Activated CD4-positive, alpha-beta memory T cell treated with anti-CD3 and anti-CD28 coated beads for 36 hours (primary cell): ENCODE measurements around the gene MYO5B. TPM values are rescaled to one million over a fixed set of nuclear protein-coding genes. Genes with fewer than 3 reads are reported as not detected.
"Not testable (repeated sequence)": the region's sequence is repeated elsewhere in the genome, so short reads cannot be mapped to it uniquely, and the experiment has no call there.

Source experiments
- CTCF ChIA-PET: fragments of 350-600 bp; sonication (Branson Sonifier 250); formaldehyde crosslinking; loops from one replicate; lab custom pipeline; 2021; ENCODE audit warnings: antibody characterized with exemption, inconsistent platforms; lab: Charles Lee
- POLR2A ChIA-PET: fragments of 350-600 bp; sonication (Branson Sonifier 250); formaldehyde crosslinking; loops from one replicate; lab custom pipeline; 2021; ENCODE audit warnings: antibody characterized with exemption; lab: Charles Lee
- DNase-seq: peaks from one replicate; pipeline ENCODE4 v3.0.0-alpha.2; 2020
- H3K27ac Mint-ChIP-seq: one replicate; pipeline ENCODE4 v1.8.0; 2021; ENCODE audit warnings: mixed read lengths
- H3K27me3 Mint-ChIP-seq: one replicate; pipeline ENCODE4 v1.8.0; 2021; ENCODE audit warnings: mixed read lengths
- H3K36me3 Mint-ChIP-seq: one replicate; pipeline ENCODE4 v1.8.0; 2021; ENCODE audit warnings: mixed read lengths
- H3K4me1 Mint-ChIP-seq: one replicate; pipeline ENCODE4 v1.8.0; 2021; ENCODE audit warnings: low read depth, mixed read lengths
- H3K4me3 Mint-ChIP-seq: one replicate; pipeline ENCODE4 v1.8.0; 2021; ENCODE audit warnings: mild to moderate bottlenecking, mixed read lengths
- H3K9me3 Mint-ChIP-seq: one replicate; pipeline ENCODE4 v1.8.0; 2021; ENCODE audit warnings: mixed read lengths
- intact Hi-C: fragments of 100-400 bp; cut with micrococcal nuclease; formaldehyde crosslinking; loops from one replicate; pipeline ENCODE4 v1.15.1; 2023
- total RNA-seq, 2 experiments: library from RNA; stranded (reverse); gene quantifications; one replicate each; pipeline ENCODE4 v1.2.3, GENCODE V29; 2021

MYO5B gene
- total RNA-seq, 2 experiments from 2014 or later, result 0.02 to 0.21 TPM

DNA sequence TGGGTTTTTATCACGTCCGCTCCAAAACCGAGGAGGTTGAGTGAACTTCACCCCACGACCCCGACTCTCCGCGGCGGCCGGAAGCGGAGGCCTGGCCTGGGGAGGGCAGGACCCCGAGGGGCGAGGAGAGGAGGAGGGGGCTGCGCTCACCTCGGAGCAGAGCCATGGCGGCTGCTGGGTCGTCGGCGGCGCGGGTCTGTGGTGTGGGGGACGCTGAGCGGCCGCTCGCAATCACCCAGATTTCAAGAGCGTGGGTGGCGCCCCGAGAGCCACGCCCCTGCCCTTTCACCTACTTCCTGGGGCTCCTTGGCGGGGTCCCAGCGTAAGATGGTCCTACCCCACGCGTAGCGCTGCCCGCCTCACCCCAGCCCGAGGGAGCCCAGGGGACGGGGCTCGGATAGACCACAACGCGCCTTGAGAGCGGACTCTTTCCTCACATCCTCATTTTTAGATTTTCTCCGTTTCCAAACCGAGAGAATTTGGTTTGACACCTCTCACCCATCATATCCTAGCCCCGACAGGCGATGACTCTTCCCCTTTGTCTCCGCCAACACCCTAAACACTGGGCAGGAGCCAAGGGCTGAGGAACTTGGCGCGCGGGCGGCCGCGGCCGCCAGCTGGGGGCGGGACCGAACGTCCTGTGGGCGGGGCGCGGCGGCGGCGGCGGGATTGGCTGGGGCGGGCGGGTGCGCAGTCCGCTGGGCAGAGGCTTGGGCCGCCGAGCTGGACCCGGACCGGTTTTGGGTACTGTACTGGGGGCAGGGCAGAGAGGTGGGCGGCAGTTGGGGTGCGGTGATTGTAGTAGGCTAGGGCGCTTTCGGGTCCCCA lies 381.4 kb downstream of the MYO5B start, which contains the start of gene ACAA2:
TSS of gene ACAA2 (minus strand) at position 215 of the 828 bp plus-strand sequence. CDS start at position 166, 49 bp downstream.
- Mint-ChIP-seq H3K9me3 (peaks cover 18% of the 10 kb centered on the region), H3K4me1 (peaks cover 45% of the 10 kb centered on the region), H3K36me3 (peaks cover 21% of the 10 kb centered on the region), H3K27me3 (no peaks in the 10 kb centered on the region), H3K27ac (peak within 1 kb of the TSS; percentile 95), H3K4me3 (peak within 1 kb of the TSS; percentile 91)
- DNase-seq, result peak; percentile 90
- intact Hi-C loops, result loop anchor here (2.0 to 10.0 kb wide), 5 partner anchors 25 to 869 kb away; partner anchors contain the start of genes C18orf32, CXXC1 and SKA1
- ChIA-PET CTCF (interaction anchor here (1.0 to 1.5 kb wide), 2 partner anchors 29 to 46 kb away, joined by 3 read pairs; no protein-coding TSS in a partner anchor), POLR2A (interaction anchor here (1.4 kb wide), 1 partner anchor 326 kb away, joined by 4 read pairs; the partner anchor contains the start of gene C18orf32)

DNA sequence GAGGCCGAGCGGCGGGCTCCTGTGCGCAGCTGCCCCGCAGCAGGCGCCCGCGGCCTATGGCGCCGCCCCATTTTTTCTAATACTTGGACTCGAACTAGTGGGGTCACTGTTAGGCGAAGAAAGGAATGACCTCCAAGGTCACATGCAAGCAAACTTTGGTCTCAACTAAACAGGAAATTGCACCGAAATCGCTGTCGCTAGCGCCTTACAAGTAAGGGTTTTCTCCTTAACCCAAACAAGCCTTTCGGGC lies 382.0 kb downstream of the MYO5B start:
- ChIA-PET CTCF (interaction anchor here (1.5 kb wide), 1 partner anchor 29 kb away, joined by 3 read pairs; no protein-coding TSS in a partner anchor), POLR2A (no interaction called here)
- intact Hi-C loops, result loop anchor here (2.0 to 10.0 kb wide), 5 partner anchors 24 to 868 kb away; partner anchors contain the start of genes C18orf32, CXXC1 and SKA1
- DNase-seq, result no peak
- Mint-ChIP-seq H3K27ac (peak overlapping the region; percentile 95), H3K4me3 (peak overlapping the region; percentile 91), H3K27me3 (no peaks in the 10 kb centered on the region), H3K9me3 (peaks cover 22% of the 10 kb centered on the region), H3K4me1 (peaks cover 40% of the 10 kb centered on the region), H3K36me3 (peaks cover 27% of the 10 kb centered on the region)

DNA sequence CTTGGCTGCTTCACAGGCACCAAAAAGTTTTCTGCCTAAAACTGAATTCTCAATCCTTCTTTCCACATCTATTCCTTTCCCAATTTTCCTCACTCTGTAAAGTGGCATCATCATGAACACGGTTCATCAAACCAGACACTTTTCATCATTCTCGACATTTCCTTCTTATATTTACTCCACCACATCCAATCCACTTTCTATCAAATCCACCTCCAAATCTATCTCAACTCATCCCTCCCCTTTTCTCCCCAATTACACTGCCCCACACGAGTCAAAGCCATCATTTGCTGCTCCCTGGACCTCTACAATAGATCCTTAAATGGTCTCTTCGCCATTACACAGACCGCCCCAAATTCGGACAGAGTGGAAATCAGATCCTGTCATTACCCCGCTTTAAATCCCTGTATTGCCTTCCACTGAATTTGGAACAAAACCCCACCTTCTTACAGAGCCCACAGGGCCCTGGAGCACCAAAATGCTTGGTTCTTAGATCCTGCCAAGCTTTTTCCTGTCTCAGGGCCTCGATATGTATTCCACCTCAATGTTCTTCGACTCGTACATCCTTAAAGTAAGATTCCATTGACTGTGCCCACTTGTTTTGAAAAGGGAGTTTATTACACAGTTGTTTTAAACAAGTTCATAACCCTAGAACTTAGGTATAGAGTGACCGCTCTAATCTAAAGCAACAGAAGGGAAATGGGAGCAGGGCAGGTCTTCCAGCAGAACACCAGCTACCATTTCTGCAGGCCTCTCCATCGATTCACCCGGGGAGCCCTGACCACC lies 382.5 kb downstream of the MYO5B start:
- H3K27me3 Mint-ChIP-seq, result no peaks in the 10 kb centered on the region
- ChIA-PET POLR2A (no interaction called here), CTCF (interaction anchor here (0.8 to 1.5 kb wide), 2 partner anchors 28 to 49 kb away, joined by 3 read pairs; no protein-coding TSS in a partner anchor)
- peak overlapping the region; percentile 95 for H3K27ac Mint-ChIP-seq
- peaks cover 23% of the 10 kb centered on the region for H3K36me3 Mint-ChIP-seq
- H3K9me3 Mint-ChIP-seq, result peaks cover 23% of the 10 kb centered on the region
- DNase-seq, result no peak
- H3K4me3 Mint-ChIP-seq, result peak overlapping the region; percentile 91
- H3K4me1 Mint-ChIP-seq, result peaks cover 35% of the 10 kb centered on the region
- intact Hi-C loops, result loop anchor here (2.0 to 10.0 kb wide), 5 partner anchors 24 to 868 kb away; partner anchors contain the start of genes C18orf32, CXXC1 and SKA1

DNA sequence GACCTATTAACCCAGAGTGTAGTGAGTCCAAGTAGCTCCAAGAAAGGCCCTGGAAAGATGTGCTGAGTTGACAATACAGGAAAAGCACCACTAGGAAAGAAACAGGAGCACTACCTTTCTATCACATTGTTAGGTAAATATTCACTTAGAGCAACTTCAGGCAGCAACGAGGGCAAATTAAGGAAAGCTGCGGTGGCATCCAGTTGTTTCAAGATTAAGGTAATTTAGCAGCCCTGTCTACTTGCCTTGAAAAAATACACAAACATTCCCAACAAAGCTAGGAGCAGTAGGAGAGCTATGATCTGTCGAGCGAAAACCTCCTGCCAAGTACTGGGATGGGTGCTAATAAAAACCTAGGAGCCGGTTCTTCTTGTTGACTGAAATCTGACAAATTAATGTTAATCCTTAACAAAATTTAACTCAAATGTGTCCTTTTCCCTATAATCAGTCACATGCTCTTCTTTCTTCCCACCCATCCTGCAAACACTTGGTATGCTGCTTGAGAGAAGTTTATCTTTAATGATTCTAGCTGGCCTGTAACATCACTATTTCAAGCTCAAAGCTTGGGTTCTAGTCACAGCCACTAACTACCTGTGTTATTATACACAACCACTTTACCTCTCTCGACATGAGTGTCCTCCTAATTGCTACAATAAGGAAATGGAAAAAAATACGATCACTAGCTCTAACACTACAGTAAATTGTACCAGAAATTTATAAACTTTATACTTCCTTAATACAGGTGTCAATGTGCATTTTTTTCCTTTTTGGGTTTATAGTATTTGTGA lies 383.6 kb downstream of the MYO5B start:
- POLR2A ChIA-PET, result interaction anchor here (0.6 to 0.8 kb wide), 2 partner anchors 81 to 546 kb away, joined by 3 read pairs; no protein-coding TSS in a partner anchor
- H3K4me1 Mint-ChIP-seq, result peaks cover 30% of the 10 kb centered on the region

DNA sequence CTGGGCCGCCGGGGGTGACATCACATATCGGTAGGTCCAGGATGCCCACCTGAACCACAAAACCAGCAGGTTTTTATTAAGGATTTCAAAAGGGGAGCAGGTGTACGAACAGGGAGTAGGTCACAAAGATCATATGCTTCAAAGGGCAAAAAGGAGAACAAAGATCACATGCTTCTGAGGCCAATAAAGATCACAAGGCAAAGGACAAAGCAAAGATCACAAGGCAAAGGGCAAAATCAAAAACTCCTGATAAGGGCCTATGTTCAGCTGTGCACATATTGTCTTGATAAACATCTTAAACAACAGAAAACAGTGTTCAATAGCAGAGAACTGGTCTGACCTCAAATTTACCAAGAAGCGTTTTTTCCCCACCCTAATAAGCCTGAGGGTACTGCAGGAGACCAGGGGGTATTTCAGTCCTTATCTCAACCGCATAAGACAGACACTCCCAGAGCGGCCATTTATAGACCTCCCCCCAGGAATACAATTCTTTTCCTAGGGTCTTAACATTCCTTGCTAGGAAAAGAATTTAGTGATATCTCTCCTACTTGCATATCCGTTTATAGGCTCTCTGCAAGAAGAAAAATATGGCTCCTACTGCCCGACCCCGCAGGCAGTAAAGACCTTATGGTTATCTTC lies 386.3 kb downstream of the MYO5B start:
- DNase-seq, POLR2A ChIA-PET, CTCF ChIA-PET, H3K27ac Mint-ChIP-seq, H3K4me3 Mint-ChIP-seq, intact Hi-C loops, H3K27me3 Mint-ChIP-seq: not testable (repeated sequence)
- peaks cover 22% of the 10 kb centered on the region for H3K36me3 Mint-ChIP-seq
- H3K9me3 Mint-ChIP-seq, result peaks cover 23% of the 10 kb centered on the region
- H3K4me1 Mint-ChIP-seq, result peaks cover 32% of the 10 kb centered on the region

More for the DNA sequence above, 383.6 kb downstream of the MYO5B start:
- H3K4me3 Mint-ChIP-seq, result no peak overlapping the region
- H3K9me3 Mint-ChIP-seq, result peaks cover 23% of the 10 kb centered on the region
- CTCF ChIA-PET, result interaction anchor here (0.6 to 1.2 kb wide), 3 partner anchors 8 to 301 kb away, joined by 3 read pairs; no protein-coding TSS in a partner anchor
- H3K27me3 Mint-ChIP-seq, result no peaks in the 10 kb centered on the region
- intact Hi-C loops, result loop anchor here (5.0 to 10.0 kb wide), 3 partner anchors 476 to 867 kb away; partner anchors contain the start of genes CXXC1 and SKA1
- peaks cover 22% of the 10 kb centered on the region for H3K36me3 Mint-ChIP-seq
- DNase-seq, result no peak
- no peak overlapping the region for H3K27ac Mint-ChIP-seq

DNA sequence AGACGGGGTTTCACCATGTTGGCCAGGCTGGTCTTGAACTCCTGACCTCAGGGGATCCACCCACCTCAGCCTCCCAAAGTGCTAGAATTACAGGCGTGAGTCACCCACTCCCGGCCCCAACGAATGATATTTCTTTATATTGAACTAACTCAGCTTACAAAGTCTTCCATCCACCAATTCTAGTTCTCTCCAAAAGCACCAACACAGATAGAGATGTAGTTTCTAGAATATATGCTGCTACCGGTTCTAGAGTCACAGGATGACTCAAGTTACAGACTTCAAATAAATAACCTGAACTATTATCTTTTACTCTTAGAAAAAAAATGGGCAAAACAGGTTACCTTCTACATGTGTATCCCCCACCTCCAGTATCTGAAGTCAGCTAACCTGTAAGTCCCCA lies 390.9 kb downstream of the MYO5B start:
- H3K27me3 Mint-ChIP-seq, result no peaks in the 10 kb centered on the region
- ChIA-PET POLR2A (no interaction called here), CTCF (interaction anchor here (0.6 kb wide), 1 partner anchor 58 kb away, joined by 5 read pairs; no protein-coding TSS in a partner anchor)
- peaks cover 10% of the 10 kb centered on the region for H3K9me3 Mint-ChIP-seq
- intact Hi-C loops, result no loop called here
- no peak overlapping the region for H3K4me3 Mint-ChIP-seq
- peak; percentile 18 for DNase-seq
- H3K36me3 Mint-ChIP-seq, result peaks cover 25% of the 10 kb centered on the region
- H3K4me1 Mint-ChIP-seq, result peaks cover 18% of the 10 kb centered on the region
- H3K27ac Mint-ChIP-seq, result no peak overlapping the region

DNA sequence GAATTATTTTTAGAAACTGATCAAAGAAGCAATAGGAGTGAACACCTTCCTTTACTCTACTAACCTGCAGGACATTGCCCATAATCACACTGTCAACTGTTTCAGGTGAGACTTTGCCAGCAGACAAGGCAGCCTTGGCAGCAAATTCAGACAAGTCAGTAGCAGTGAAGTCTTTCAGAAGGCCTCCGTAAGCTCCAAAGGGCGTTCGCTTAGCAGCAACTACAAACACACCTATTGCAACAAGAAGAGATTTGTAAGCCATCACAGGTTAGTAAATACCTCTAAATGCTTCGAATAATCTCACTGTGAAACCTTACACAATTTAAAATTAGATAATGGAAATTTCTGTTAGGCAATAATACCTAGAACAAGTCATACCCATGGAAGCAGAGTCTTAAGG lies 392.3 kb downstream of the MYO5B start:
- H3K36me3 Mint-ChIP-seq, result peaks cover 17% of the 10 kb centered on the region
- no peak overlapping the region for H3K27ac Mint-ChIP-seq
- no peak for DNase-seq
- H3K4me3 Mint-ChIP-seq, result no peak overlapping the region
- no peaks in the 10 kb centered on the region for H3K9me3 Mint-ChIP-seq
- CTCF ChIA-PET, result no interaction called here
- peaks cover 18% of the 10 kb centered on the region for H3K4me1 Mint-ChIP-seq
- POLR2A ChIA-PET, result no interaction called here
- no peaks in the 10 kb centered on the region for H3K27me3 Mint-ChIP-seq
- intact Hi-C loops, result no loop called here

DNA sequence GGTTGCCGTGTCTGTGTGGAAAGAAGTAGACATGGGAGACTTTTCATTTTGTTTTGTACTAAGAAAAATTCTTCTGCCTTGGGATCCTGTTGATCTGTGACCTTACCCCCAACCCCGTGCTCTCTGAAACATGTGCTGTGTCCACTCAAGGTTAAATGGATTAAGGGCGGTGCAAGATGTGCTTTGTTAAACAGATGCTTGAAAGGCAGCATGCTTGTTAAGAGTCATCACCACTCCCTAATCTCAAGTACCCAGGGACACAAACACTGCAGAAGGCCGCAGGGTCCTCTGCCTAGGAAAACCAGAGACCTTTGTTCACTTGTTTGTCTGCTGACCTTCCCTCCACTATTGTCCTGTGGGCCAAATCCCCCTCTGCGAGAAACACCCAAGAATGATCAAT lies 394.5 kb downstream of the MYO5B start:
- H3K36me3 Mint-ChIP-seq, result peaks cover 19% of the 10 kb centered on the region
- DNase-seq, POLR2A ChIA-PET, H3K27ac Mint-ChIP-seq, H3K9me3 Mint-ChIP-seq, H3K27me3 Mint-ChIP-seq, H3K4me3 Mint-ChIP-seq, intact Hi-C loops, CTCF ChIA-PET: not testable (repeated sequence)
- peaks cover 24% of the 10 kb centered on the region for H3K4me1 Mint-ChIP-seq

DNA sequence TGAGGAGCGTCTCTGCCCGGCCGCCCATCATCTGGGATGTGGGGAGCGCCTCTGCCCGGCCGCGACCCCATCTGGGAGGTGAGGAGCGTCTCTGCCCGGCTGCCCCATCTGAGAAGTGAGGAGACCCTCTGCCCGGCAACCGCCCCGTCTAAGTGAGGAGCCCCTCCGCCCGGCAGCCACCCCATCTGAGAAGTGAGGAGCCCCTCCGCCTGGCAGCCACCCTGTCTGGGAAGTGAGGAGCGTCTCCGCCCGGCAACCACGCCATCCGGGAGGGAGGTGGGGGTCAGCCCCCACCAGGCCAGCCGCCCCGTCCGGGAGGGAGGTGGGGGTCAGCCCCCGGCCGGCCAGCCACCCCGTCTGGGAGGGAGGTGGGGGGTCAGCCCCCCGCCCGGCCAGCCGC lies 395.1 kb downstream of the MYO5B start:
- DNase-seq, H3K27ac Mint-ChIP-seq, H3K9me3 Mint-ChIP-seq, H3K4me3 Mint-ChIP-seq, H3K27me3 Mint-ChIP-seq, CTCF ChIA-PET, POLR2A ChIA-PET, intact Hi-C loops: not testable (repeated sequence)
- Mint-ChIP-seq H3K4me1 (peaks cover 20% of the 10 kb centered on the region), H3K36me3 (peaks cover 20% of the 10 kb centered on the region)

DNA sequence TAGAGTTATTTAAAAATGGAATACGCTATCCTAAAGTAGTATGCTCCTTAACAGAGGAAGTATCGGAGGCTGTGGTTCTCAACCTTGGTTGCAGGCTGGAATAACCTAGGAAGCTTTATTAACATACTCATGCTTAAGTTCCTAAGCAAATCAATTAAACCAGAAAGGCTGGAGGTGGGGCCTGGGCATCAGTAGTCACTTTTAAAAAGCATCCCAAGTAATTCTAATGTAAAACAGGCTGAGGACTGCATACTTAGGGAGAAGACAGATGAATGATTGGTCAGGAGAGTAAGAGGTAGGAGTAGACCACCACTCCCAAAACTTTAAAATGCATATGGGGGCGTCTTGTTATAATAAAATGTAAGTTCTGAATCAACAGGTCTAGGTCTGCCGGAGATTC lies 396.9 kb downstream of the MYO5B start:
- H3K4me1 Mint-ChIP-seq, result peaks cover 12% of the 10 kb centered on the region
- ChIA-PET CTCF (no interaction called here), POLR2A (no interaction called here)
- no peak overlapping the region for H3K4me3 Mint-ChIP-seq
- no peak for DNase-seq
- intact Hi-C loops, result no loop called here
- no peaks in the 10 kb centered on the region for H3K9me3 Mint-ChIP-seq
- H3K27ac Mint-ChIP-seq, result no peak overlapping the region
- no peaks in the 10 kb centered on the region for H3K27me3 Mint-ChIP-seq
- peaks cover 19% of the 10 kb centered on the region for H3K36me3 Mint-ChIP-seq
